Type B pancreatic cell (in vitro differentiated cells): ENCODE measurements around the gene TMEM200C. TPM values are rescaled to one million over a fixed set of nuclear protein-coding genes. Genes with fewer than 3 reads are reported as not detected.

Experiments
- DNase-seq: peaks from one replicate; pipeline ENCODE4 v3.0.0; 2021; ENCODE audit warnings: mixed read lengths; ENCODE audit not compliant: unreplicated experiment; ENCODE audit errors: extremely low spot score
- H3K27ac Mint-ChIP-seq: 2 replicates; pipeline ENCODE4 v1.8.0; 2021; ENCODE audit warnings: mild to moderate bottlenecking, mixed read lengths
- H3K27me3 Mint-ChIP-seq: 2 replicates; pipeline ENCODE4 v1.8.0; 2021; ENCODE audit warnings: mixed read lengths
- H3K36me3 Mint-ChIP-seq: 2 replicates; pipeline ENCODE4 v1.8.0; 2021; ENCODE audit warnings: mixed read lengths
- H3K4me1 Mint-ChIP-seq: one replicate; pipeline ENCODE4 v1.8.0; 2021; ENCODE audit warnings: mixed read lengths; ENCODE audit not compliant: unreplicated experiment
- H3K4me3 Mint-ChIP-seq: 2 replicates; pipeline ENCODE4 v1.8.0; 2021; ENCODE audit warnings: mild to moderate bottlenecking, mixed read lengths
- H3K9me3 Mint-ChIP-seq: 2 replicates; pipeline ENCODE4 v1.8.0; 2021; ENCODE audit warnings: mixed read lengths
- total RNA-seq: library from RNA; stranded (reverse); gene quantifications from 2 replicates; pipeline ENCODE4 v1.2.1, GENCODE V29; 2021; ENCODE audit warnings: low replicate concordance
- TF ChIP-seq, protein P1 (sequence below): fragments of 200-600 bp; sonication (generic); conservative IDR thresholded peaks from 2 replicates; pipeline ENCODE4 v1.5.0; 2021; ENCODE audit warnings: antibody characterized with exemption, mild to moderate bottlenecking

Gene TMEM200C
- total RNA-seq, 1 donor from 2014 or later = 26.1 TPM

DNA sequence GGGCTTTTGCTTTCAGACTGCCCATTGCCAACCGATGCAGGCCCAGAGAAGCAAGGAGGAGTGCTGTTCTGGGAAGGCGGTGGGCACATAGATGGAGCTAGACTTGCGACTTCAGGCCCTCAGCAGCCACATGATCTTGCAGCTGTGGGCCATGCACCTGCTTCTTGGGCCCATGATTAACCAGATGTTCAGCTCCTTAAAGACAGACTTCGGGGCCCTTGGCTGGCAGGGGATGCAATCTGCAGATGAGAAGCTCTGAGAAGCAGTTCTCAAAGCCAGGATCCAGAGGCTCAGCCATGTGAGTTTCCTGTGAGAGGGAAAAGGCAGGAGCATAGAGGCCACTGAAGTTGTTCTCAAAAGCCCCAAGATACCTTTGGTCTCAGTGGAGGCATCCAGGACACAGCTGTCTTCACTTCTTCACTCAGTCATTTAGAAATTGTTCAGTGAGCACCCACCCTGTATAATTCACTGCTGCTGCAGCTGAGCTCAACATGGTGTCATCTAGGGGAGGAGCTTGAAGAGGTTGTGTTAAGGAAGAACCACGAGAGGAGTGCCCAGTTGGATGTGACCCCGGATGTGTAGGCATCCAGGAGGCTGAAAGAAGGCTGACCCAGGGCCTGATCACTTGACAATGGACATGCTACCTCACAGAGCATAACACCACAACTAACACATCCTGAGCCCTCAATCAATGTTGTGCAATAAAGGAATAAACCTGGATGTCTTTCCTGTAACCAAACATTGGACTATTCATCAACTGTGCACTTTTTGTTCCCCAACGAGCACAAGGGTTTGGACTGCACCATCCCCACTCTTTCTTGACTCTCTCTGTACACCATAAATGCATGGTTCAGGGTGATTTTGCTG is 44.7 kb upstream of the TMEM200C start:
- Mint-ChIP-seq H3K27ac (no peak overlapping the region), H3K27me3 (peaks cover 48% of the 10 kb centered on the region), H3K4me1 (no peaks in the 10 kb centered on the region), H3K36me3 (no peaks in the 10 kb centered on the region), H3K9me3 (no peaks in the 10 kb centered on the region), H3K4me3 (no peak overlapping the region)
- DNase-seq = no peak
- TF ChIP-seq, protein P1, sequence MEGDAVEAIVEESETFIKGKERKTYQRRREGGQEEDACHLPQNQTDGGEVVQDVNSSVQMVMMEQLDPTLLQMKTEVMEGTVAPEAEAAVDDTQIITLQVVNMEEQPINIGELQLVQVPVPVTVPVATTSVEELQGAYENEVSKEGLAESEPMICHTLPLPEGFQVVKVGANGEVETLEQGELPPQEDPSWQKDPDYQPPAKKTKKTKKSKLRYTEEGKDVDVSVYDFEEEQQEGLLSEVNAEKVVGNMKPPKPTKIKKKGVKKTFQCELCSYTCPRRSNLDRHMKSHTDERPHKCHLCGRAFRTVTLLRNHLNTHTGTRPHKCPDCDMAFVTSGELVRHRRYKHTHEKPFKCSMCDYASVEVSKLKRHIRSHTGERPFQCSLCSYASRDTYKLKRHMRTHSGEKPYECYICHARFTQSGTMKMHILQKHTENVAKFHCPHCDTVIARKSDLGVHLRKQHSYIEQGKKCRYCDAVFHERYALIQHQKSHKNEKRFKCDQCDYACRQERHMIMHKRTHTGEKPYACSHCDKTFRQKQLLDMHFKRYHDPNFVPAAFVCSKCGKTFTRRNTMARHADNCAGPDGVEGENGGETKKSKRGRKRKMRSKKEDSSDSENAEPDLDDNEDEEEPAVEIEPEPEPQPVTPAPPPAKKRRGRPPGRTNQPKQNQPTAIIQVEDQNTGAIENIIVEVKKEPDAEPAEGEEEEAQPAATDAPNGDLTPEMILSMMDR = no peak

DNA sequence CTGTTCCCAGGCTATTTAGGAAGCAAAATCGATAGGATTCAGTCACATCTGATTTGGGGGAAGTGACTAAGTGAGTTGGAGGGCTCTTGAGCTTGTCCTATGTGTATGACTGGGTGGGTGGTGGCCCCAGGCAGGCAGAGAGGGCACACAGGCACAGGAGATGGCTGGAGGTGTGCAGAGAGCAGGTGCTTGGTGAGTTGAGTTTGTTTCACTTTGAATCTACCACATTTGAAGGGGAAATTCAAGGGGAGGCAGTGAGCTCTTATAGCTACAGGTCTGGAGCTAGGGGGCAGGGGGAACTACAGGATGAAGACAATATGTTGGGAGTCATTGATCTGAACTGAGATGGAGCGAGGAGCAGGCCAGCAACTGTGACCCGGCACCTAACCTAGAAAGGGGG is 42.5 kb upstream of the TMEM200C start:
- peaks cover 41% of the 10 kb centered on the region for H3K27me3 Mint-ChIP-seq
- no peak overlapping the region for H3K4me3 Mint-ChIP-seq
- TF ChIP-seq, protein P1 = no peak
- H3K4me1 Mint-ChIP-seq = no peaks in the 10 kb centered on the region
- no peaks in the 10 kb centered on the region for H3K36me3 Mint-ChIP-seq
- H3K27ac Mint-ChIP-seq = no peak overlapping the region
- no peak for DNase-seq
- H3K9me3 Mint-ChIP-seq = no peaks in the 10 kb centered on the region

DNA sequence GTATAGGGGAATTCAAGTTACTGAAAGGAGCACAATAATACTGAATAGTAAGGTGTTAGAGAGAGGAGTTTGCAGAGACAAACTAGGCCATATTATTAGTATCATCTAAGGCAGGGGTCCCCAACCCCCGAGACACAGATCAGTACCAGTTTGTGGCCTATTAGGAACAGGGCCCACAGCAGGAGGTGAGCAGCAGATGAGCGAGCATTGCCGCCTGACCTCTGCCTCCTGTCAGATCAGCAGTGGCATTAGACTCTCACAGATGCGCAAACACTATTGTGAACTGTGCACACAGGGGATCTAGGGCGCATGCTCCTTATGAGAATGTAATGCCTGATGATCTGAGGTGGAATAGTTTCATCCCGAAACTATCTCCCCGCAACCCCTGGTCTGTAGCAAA is 41.8 kb upstream of the TMEM200C start:
- Mint-ChIP-seq H3K9me3 (no peaks in the 10 kb centered on the region), H3K27ac (no peak overlapping the region), H3K4me3 (no peak overlapping the region), H3K36me3 (no peaks in the 10 kb centered on the region), H3K4me1 (no peaks in the 10 kb centered on the region), H3K27me3 (peaks cover 38% of the 10 kb centered on the region)
- TF ChIP-seq, protein P1 = no peak
- DNase-seq = no peak

DNA sequence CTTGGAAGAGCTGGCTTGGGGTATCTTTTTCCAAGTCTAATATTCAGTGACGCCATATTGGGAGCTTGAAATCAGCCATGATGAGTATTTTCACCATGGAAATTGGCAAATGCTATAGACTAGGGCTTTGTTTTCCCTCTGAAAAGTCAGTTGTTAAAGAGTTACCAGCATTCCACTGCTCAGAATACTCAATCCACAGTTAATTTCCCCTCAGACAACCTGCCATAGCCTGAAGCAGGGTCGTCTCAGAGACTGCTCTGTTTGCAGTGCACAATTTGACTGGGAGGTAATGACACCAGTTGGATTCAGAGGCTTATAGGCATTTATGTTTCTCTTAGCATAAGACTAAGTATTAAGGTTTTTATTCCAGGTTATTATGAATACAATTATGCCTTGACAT is 35.5 kb upstream of the TMEM200C start:
- Mint-ChIP-seq H3K27ac (no peak overlapping the region), H3K4me3 (no peak overlapping the region), H3K27me3 (peaks cover 16% of the 10 kb centered on the region), H3K9me3 (no peaks in the 10 kb centered on the region), H3K4me1 (no peaks in the 10 kb centered on the region), H3K36me3 (no peaks in the 10 kb centered on the region)
- no peak for DNase-seq
- TF ChIP-seq, protein P1 = no peak

DNA sequence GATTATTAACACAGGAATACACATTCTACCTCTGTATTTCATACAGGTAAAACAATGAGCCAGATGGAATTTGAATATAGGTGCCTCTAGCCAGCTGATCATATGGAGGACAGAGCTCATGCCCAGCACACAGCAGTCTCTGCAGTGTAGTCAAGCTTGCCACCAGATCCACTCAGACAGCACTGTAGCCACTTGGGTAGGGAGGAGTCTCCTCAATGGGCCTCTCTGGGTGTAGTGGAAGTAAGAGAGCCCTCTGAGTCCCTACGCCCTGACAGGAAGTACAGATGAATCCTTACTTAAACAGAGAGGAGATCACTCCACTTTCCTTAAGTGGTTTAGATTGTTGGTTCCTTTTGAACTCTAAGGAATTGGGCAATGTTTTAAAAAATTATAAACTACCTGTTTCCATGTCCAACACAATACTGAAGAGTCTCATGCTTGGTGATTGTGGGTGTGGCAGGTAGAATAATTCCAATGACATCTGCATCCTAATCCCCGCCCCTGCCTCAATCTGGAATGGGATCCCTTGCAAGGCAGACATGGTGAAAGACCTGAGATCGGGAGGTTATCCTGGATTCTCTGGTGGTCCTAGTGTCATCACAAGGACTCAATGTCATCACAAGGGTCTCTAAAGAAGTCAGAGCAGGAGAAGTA is 23.0 kb upstream of the TMEM200C start:
- no peak for DNase-seq
- Mint-ChIP-seq H3K36me3 (no peaks in the 10 kb centered on the region), H3K4me3 (no peak overlapping the region), H3K9me3 (no peaks in the 10 kb centered on the region), H3K27ac (no peak overlapping the region), H3K4me1 (no peaks in the 10 kb centered on the region), H3K27me3 (peaks cover 11% of the 10 kb centered on the region)
- TF ChIP-seq, protein P1 = no peak
